Measurements from ENCODE around the gene SMARCA4. TPM values are rescaled to one million over a fixed set of nuclear protein-coding genes. Genes with fewer than 3 reads are reported as not detected.
A peak's percentile ranks its signal among the peaks of the same experiment; 100 is the strongest.

The SMARCA4 gene
- total RNA-seq, 1 donor from 2014 or later, result 313 TPM

- no peak for DNase-seq (ENCODE audit: low read depth)
Measured at GRCh38 chr19:11033763-11034162, 72.9 kb downstream of the SMARCA4 start.

GRCh38 chr19:11034449-11035213, 73.8 kb downstream of the SMARCA4 start:
- DNase-seq (ENCODE audit: low read depth), result no peak

GRCh38 chr19:11035441-11036377, 74.9 kb downstream of the SMARCA4 start:
- DNase-seq (ENCODE audit: low read depth), result peak; percentile 78

- no peak for DNase-seq (ENCODE audit: low read depth)
Measured at GRCh38 chr19:11038511-11038910, 77.7 kb downstream of the SMARCA4 start.

GRCh38 chr19:11041194-11041593, 80.4 kb downstream of the SMARCA4 start:
- no peak for DNase-seq (ENCODE audit: low read depth)

- peak; percentile 49 for DNase-seq (ENCODE audit: low read depth)
Measured at GRCh38 chr19:11041966-11042627, 81.3 kb downstream of the SMARCA4 start.

GRCh38 chr19:11044431-11044830, 83.6 kb downstream of the SMARCA4 start:
- peak; percentile 7 for DNase-seq (ENCODE audit: low read depth)

GRCh38 chr19:11045536-11045935, 84.7 kb downstream of the SMARCA4 start:
- DNase-seq (ENCODE audit: low read depth), result no peak

GRCh38 chr19:11046605-11047354, 86.0 kb downstream of the SMARCA4 start:
- DNase-seq (ENCODE audit: low read depth), result no peak

GRCh38 chr19:11047866-11048265, 87.0 kb downstream of the SMARCA4 start:
- no peak for DNase-seq (ENCODE audit: low read depth)

GRCh38 chr19:11050323-11051114, 89.7 kb downstream of the SMARCA4 start:
- no peak for DNase-seq (ENCODE audit: low read depth)

GRCh38 chr19:11053817-11054195, 93.0 kb downstream of the SMARCA4 start:
- no peak for DNase-seq (ENCODE audit: low read depth)

GRCh38 chr19:11054200-11054599, 93.4 kb downstream of the SMARCA4 start:
- no peak for DNase-seq (ENCODE audit: low read depth)

- no peak for DNase-seq (ENCODE audit: low read depth)
Measured at GRCh38 chr19:11054628-11055027, 93.8 kb downstream of the SMARCA4 start.

GRCh38 chr19:11058246-11059030, 97.6 kb downstream of the SMARCA4 start:
- DNase-seq (ENCODE audit: low read depth), result no peak

GRCh38 chr19:11059511-11060358, 98.9 kb downstream of the SMARCA4 start:
- DNase-seq (ENCODE audit: low read depth), result no peak

GRCh38 chr19:11061952-11062351, 101.1 kb downstream of the SMARCA4 start:
- no peak for DNase-seq (ENCODE audit: low read depth)

- DNase-seq (ENCODE audit: low read depth), result no peak
Measured at GRCh38 chr19:11063434-11063833, 102.6 kb downstream of the SMARCA4 start.

- peak; percentile 38 for DNase-seq (ENCODE audit: low read depth)
Measured at GRCh38 chr19:11064831-11065303, 104.0 kb downstream of the SMARCA4 start.
